CD14-positive monocyte (primary cell): Measurements from ENCODE around the gene ACTR3. TPM values are rescaled to one million over a fixed set of nuclear protein-coding genes. Genes with fewer than 3 reads are reported as not detected.

Source experiments
- DNase-seq, 3 donors: peaks; one replicate each; pipeline ENCODE4 v3.0.0-alpha.2; 2011 to 2022
- H2AFZ ChIP-seq: 2 replicates; pipeline ENCODE4 v1.6.0; 2012; ENCODE audit warnings: mild to moderate bottlenecking, low read depth, low read length, inconsistent platforms; ENCODE audit not compliant: insufficient read depth, poor library complexity, severe bottlenecking
- H3K27ac ChIP-seq, 2 donors: 1 replicate in 1 of 2; 2 replicates in 1 of 2; pipeline ENCODE4 v1.5.1; 2012 to 2013; ENCODE audit warnings: low read length in 2 of 2, control low read depth in 1 of 2, inconsistent platforms in 1 of 2, low read depth in 1 of 2, mild to moderate bottlenecking in 1 of 2
- H3K27me3 ChIP-seq, 2 donors: one replicate each; pipeline versions ENCODE4 v1.6.0 to v1.6.1; 2011 to 2013; ENCODE audit warnings: low read length in 2 of 2; ENCODE audit not compliant: control insufficient read depth in 2 of 2, insufficient read depth in 2 of 2
- H3K36me3 ChIP-seq, 2 donors: replicated peaks in 1 of 2; 1 replicate in 1 of 2; 2 replicates in 1 of 2; pipeline versions ENCODE4 v1.5.1 to v1.6.1; 2012 to 2013; ENCODE audit warnings: low read length in 2 of 2, control low read depth in 1 of 2, inconsistent platforms in 1 of 2, mild to moderate bottlenecking in 1 of 2; ENCODE audit not compliant: insufficient read depth in 2 of 2, control insufficient read depth in 1 of 2
- H3K4me1 ChIP-seq, 2 donors: 1 replicate in 1 of 2; 2 replicates in 1 of 2; pipeline versions ENCODE4 v1.5.1 to v1.6.1; 2012 to 2013; ENCODE audit warnings: low read length in 2 of 2, control low read depth in 1 of 2, inconsistent platforms in 1 of 2, mild to moderate bottlenecking in 1 of 2, moderate library complexity in 1 of 2; ENCODE audit not compliant: insufficient read depth in 2 of 2, control insufficient read depth in 1 of 2
- H3K4me2 ChIP-seq: replicated peaks from 2 replicates; pipeline ENCODE3; 2012; ENCODE audit warnings: low read length, moderate library complexity, mild to moderate bottlenecking; ENCODE audit not compliant: poor library complexity, severe bottlenecking; ENCODE audit errors: extremely low read depth
- H3K4me3 ChIP-seq, 3 experiments: fragments of 200-600 bp in 1 of 3; sonication (generic) in 1 of 3; replicated peaks in 1 of 3; 1 replicate in 2 of 3; 2 replicates in 1 of 3; pipeline ENCODE4 v1.5.1; 2011 to 2013; ENCODE audit warnings: low read length in 3 of 3, mild to moderate bottlenecking in 3 of 3, control low read depth in 2 of 3, low read depth in 2 of 3, inconsistent platforms in 1 of 3, moderate library complexity in 1 of 3
- H3K79me2 ChIP-seq: 2 replicates; pipeline ENCODE4 v1.6.0; 2012; ENCODE audit warnings: mild to moderate bottlenecking, control low read depth, inconsistent platforms, low read length, moderate library complexity; ENCODE audit not compliant: insufficient read depth
- H3K9ac ChIP-seq: 2 replicates; pipeline ENCODE4 v1.6.0; 2017; ENCODE audit warnings: low read length, mild to moderate bottlenecking; ENCODE audit not compliant: insufficient read depth, poor library complexity, severe bottlenecking
- H3K9me3 ChIP-seq, 2 donors: replicated peaks in 1 of 2; 1 replicate in 1 of 2; 2 replicates in 1 of 2; pipeline versions ENCODE4 v1.5.1 to v1.6.1; 2012 to 2013; ENCODE audit warnings: low read length in 2 of 2, control low read depth in 1 of 2; ENCODE audit not compliant: control insufficient read depth in 1 of 2, insufficient read depth in 1 of 2
- H4K20me1 ChIP-seq: 2 replicates; pipeline ENCODE4 v1.6.0; 2012; ENCODE audit warnings: mild to moderate bottlenecking, low read length, control low read depth, moderate library complexity; ENCODE audit not compliant: insufficient read depth
- H3K27ac Mint-ChIP-seq, 7 donors: one replicate each; pipeline ENCODE4 v1.8.0; 2020; ENCODE audit warnings: mild to moderate bottlenecking in 7 of 7, mixed read lengths in 7 of 7, moderate library complexity in 6 of 7, inconsistent platforms in 2 of 7
- H3K27me3 Mint-ChIP-seq, 3 donors: one replicate each; pipeline ENCODE4 v1.8.0; 2021 to 2022; ENCODE audit warnings: low read depth in 3 of 3, mild to moderate bottlenecking in 3 of 3, mixed read lengths in 3 of 3, moderate library complexity in 3 of 3, inconsistent platforms in 1 of 3
- H3K36me3 Mint-ChIP-seq, 2 donors: one replicate each; pipeline ENCODE4 v1.8.0; 2020; ENCODE audit warnings: mixed read lengths in 2 of 2, inconsistent platforms in 1 of 2, mild to moderate bottlenecking in 1 of 2
- H3K4me1 Mint-ChIP-seq: one replicate; pipeline ENCODE4 v1.8.0; 2020; ENCODE audit warnings: mild to moderate bottlenecking, mixed read lengths
- H3K4me3 Mint-ChIP-seq, 2 donors: one replicate each; pipeline ENCODE4 v1.8.0; 2020; ENCODE audit warnings: mild to moderate bottlenecking in 2 of 2, mixed read lengths in 2 of 2, moderate library complexity in 1 of 2
- H3K9me3 Mint-ChIP-seq, 7 donors: one replicate each; pipeline ENCODE4 v1.8.0; 2020 to 2022; ENCODE audit warnings: mixed read lengths in 7 of 7, mild to moderate bottlenecking in 6 of 7, moderate library complexity in 6 of 7, inconsistent platforms in 2 of 7
- WGBS: methylation state at CpG from one replicate; pipeline ENCODE4 v1.1.5; 2013; ENCODE audit warnings: missing lambda C conversion rate; ENCODE audit not compliant: insufficient coverage; 5-methylcytosine and 5-hydroxymethylcytosine counted together
- intact Hi-C, 2 donors: fragments of 100-400 bp; cut with micrococcal nuclease; formaldehyde crosslinking; loops; one replicate each; pipeline versions ENCODE4 v1.15.0 to v1.15.1; 2023
- polyA plus RNA-seq, 3 donors: library from polyadenylated mRNA; depleted of rRNA in 1 of 3; unstranded in 2 of 3; stranded (reverse) in 1 of 3; fragments of 300-500 nt in 2 of 3; fragments of >200 nt in 1 of 3; fragmentation: Illumina TruSeq in 2 of 3; gene quantifications; 1 replicate in 2 of 3; 2 replicates in 1 of 3; pipeline ENCODE4 v1.2.3, GENCODE V29; 2012 to 2021
- TF ChIP-seq, protein P1 (sequence below): fragments of 200-600 bp; IDR thresholded peaks from one replicate; pipeline ENCODE4 v1.8.0; 2022; ENCODE audit warnings: antibody characterized with exemption, mild to moderate bottlenecking

The ACTR3 gene
- polyA plus RNA-seq, 3 donors, result 103 to 557 (median 464) TPM

GRCh38 chr2:113978524-113979190 lies 88.8 kb downstream of the ACTR3 start:
- Histone ChIP-seq H3K27ac (no peak overlapping the region), H3K4me2 (no peak overlapping the region), H3K27me3 (no peaks in the 10 kb centered on the region), H3K4me3 (no peak overlapping the region), H3K9ac (no peak overlapping the region), H4K20me1 (no peaks in the 10 kb centered on the region), H3K36me3 (peaks cover 3 to 23% of the 10 kb centered on the region in 2 donors), H3K9me3 (peaks cover 0 to 13% of the 10 kb centered on the region in 2 donors), H2AFZ (no peak overlapping the region), H3K4me1 (peaks cover 10 to 12% of the 10 kb centered on the region in 2 donors), H3K79me2 (no peaks in the 10 kb centered on the region)
- H3K9me3 Mint-ChIP-seq, result peaks cover 2 to 13% (median 5%) of the 10 kb centered on the region in 7 donors
- no peak for DNase-seq
- peaks cover 18 to 36% of the 10 kb centered on the region in 2 donors for H3K36me3 Mint-ChIP-seq
- H3K4me1 Mint-ChIP-seq, result peaks cover 22% of the 10 kb centered on the region
- H3K27me3 Mint-ChIP-seq, result peaks cover 0 to 2% (median 0%) of the 10 kb centered on the region in 3 donors
- TF ChIP-seq, protein P1, sequence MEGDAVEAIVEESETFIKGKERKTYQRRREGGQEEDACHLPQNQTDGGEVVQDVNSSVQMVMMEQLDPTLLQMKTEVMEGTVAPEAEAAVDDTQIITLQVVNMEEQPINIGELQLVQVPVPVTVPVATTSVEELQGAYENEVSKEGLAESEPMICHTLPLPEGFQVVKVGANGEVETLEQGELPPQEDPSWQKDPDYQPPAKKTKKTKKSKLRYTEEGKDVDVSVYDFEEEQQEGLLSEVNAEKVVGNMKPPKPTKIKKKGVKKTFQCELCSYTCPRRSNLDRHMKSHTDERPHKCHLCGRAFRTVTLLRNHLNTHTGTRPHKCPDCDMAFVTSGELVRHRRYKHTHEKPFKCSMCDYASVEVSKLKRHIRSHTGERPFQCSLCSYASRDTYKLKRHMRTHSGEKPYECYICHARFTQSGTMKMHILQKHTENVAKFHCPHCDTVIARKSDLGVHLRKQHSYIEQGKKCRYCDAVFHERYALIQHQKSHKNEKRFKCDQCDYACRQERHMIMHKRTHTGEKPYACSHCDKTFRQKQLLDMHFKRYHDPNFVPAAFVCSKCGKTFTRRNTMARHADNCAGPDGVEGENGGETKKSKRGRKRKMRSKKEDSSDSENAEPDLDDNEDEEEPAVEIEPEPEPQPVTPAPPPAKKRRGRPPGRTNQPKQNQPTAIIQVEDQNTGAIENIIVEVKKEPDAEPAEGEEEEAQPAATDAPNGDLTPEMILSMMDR, result no peak
- H3K27ac Mint-ChIP-seq, result peak overlapping the region in 1 of 7 donors; percentile 49
- H3K4me3 Mint-ChIP-seq, result no peak overlapping the region
- intact Hi-C loops, result no loop called here
- WGBS, result 89% methylated on average over 15 of the region's 20 CpGs

DNA sequence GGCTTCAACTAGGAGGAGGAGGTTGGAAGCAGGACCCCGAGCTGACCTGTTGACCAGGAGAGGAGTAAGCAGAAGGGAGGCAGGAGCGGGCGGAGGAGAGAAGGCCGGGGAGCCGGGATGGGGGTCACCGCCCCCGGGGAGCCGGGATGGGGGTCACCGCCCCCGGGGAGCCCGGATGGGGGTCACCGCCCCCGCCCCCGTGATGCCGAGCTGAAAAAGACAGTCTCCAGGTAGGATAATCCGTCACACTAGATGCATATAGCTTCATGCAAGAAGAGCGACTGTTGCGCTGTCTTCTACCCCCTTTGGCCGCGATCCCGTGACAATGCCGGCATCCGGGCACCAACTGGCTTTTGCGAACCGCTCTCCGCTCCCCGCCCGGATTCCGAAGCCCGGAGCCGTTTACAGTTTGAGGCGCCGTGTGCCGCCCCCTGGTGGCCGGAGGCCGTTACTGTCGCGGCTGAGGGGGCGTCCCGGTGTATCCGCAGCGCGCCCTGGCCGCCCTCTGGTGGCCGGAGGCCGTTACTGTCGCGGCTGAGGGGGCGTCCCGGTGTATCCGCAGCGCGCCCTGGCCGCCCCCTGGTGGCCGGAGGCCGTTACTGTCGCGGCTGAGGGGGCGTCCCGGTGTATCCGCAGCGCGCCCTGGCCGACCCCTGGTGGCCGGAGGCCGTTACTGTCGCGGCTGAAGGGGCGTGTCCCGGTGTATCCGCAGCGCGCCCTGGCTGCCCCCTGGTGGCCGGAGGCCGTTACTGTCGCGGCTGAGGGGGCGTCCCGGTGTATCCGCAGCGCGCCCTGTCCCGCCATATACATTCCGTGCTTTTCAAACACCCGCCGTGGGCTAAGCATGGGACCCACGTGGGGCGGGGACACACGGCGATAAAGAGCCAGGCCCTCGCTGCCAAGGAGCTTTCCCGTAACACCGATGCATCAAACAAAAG lies 89.6 kb downstream of the ACTR3 start:
- no peaks in the 10 kb centered on the region for H4K20me1 ChIP-seq
- H3K36me3 ChIP-seq, result peaks cover 3 to 15% of the 10 kb centered on the region in 2 donors
- peaks cover 0 to 13% of the 10 kb centered on the region in 2 donors for H3K9me3 ChIP-seq
- no peak overlapping the region for H3K4me3 ChIP-seq
- intact Hi-C loops, result no loop called here
- H3K79me2 ChIP-seq, result no peaks in the 10 kb centered on the region
- H3K27ac ChIP-seq, result no peak overlapping the region
- H3K4me3 Mint-ChIP-seq, result no peak overlapping the region
- H2AFZ ChIP-seq, result no peak overlapping the region
- H3K4me1 ChIP-seq, result peaks cover 10 to 12% of the 10 kb centered on the region in 2 donors
- H3K9me3 Mint-ChIP-seq, result peaks cover 2 to 13% (median 5%) of the 10 kb centered on the region in 7 donors
- H3K27me3 ChIP-seq, result no peaks in the 10 kb centered on the region
- peaks cover 22% of the 10 kb centered on the region for H3K4me1 Mint-ChIP-seq
- no peak overlapping the region for H3K27ac Mint-ChIP-seq
- TF ChIP-seq, protein P1, result peak; percentile 79
- no peak overlapping the region for H3K4me2 ChIP-seq
- WGBS, result 70% methylated on average over 71 of the region's 93 CpGs
- peaks cover 0 to 2% (median 0%) of the 10 kb centered on the region in 3 donors for H3K27me3 Mint-ChIP-seq
- DNase-seq, result peak in 1 of 3 donors; percentile 8
- H3K9ac ChIP-seq, result no peak overlapping the region
- peaks cover 16 to 32% of the 10 kb centered on the region in 2 donors for H3K36me3 Mint-ChIP-seq
